ENCODE results near the gene CFAP70. TPM values are rescaled to one million over a fixed set of nuclear protein-coding genes. Genes with fewer than 3 reads are reported as not detected.
"Not testable (repeated sequence)": the region's sequence is repeated elsewhere in the genome, so short reads cannot be mapped to it uniquely, and the experiment has no call there.

The CFAP70 gene
- total RNA-seq, 1 donor from 2014 or later = 1.5 TPM

DNA sequence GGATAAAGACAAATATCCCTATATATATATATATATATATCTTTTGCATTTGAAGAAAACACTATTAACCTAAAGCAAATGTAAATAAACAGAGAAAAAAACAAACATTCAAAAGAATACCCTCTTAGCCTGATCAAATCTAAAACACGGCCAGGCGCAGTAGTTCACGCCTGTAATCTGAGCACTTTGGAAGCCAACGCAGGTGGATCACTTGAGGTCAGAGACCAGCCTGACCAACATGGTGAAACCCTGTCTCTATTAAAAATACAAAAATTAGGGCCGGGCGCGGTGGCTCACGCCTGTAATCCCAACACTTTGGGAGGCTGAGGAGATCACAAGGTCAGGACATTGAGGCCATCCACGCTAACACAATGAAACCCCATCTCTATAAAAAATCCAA, 46.0 kb upstream of the CFAP70 start:
- Histone ChIP-seq H3K9me3 (no peaks in the 10 kb centered on the region), H3K4me3 (no peak overlapping the region), H3K36me3 (peaks cover 0 to 2% of the 10 kb centered on the region in 2 donors), H3K27me3 (no peaks in the 10 kb centered on the region), H3K4me1 (peaks cover 39% of the 10 kb centered on the region), H3K27ac (no peak overlapping the region)
- TF ChIP-seq POLR2A (IDR thresholded peaks at IDR 0.05) (no peak), POLR2AphosphoS5 (IDR thresholded peaks at IDR 0.05; ENCODE audit: insufficient read depth in 1 of 2, low read depth in 1 of 2) (no peak)
- TF ChIP-seq, protein P1, sequence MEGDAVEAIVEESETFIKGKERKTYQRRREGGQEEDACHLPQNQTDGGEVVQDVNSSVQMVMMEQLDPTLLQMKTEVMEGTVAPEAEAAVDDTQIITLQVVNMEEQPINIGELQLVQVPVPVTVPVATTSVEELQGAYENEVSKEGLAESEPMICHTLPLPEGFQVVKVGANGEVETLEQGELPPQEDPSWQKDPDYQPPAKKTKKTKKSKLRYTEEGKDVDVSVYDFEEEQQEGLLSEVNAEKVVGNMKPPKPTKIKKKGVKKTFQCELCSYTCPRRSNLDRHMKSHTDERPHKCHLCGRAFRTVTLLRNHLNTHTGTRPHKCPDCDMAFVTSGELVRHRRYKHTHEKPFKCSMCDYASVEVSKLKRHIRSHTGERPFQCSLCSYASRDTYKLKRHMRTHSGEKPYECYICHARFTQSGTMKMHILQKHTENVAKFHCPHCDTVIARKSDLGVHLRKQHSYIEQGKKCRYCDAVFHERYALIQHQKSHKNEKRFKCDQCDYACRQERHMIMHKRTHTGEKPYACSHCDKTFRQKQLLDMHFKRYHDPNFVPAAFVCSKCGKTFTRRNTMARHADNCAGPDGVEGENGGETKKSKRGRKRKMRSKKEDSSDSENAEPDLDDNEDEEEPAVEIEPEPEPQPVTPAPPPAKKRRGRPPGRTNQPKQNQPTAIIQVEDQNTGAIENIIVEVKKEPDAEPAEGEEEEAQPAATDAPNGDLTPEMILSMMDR (IDR thresholded peaks at IDR 0.05) = no peak
- no peak for DNase-seq (ENCODE audit: extremely low spot score in 2 of 2)
- intact Hi-C loops (cut with DNase I) = no loop called here

DNA sequence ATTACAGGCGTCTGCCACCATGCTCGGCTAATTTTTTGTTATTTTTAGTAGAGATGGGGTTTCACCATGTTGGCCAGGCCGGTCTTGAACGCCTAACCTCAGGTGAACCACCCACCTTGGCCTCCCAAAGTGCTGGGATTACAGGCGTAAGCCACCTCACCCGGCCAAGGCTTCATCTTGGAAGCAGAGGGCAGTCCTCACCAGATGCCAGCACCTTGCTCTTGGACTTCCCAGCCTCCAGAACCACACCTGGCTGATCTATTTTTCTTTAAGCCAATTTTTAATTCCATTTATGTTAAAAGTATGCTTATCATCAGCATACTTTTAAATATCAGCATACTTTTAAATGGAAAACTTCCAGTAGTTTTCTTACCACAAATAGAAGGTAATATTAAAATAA, 43.0 kb upstream of the CFAP70 start:
- TF ChIP-seq, protein P1 (IDR thresholded peaks at IDR 0.05) = no peak
- TF ChIP-seq POLR2A (IDR thresholded peaks at IDR 0.05) (no peak), POLR2AphosphoS5 (IDR thresholded peaks at IDR 0.05; ENCODE audit: insufficient read depth in 1 of 2, low read depth in 1 of 2) (no peak)
- peaks cover 22% of the 10 kb centered on the region for H3K4me1 ChIP-seq
- no peak overlapping the region for H3K4me3 ChIP-seq
- H3K36me3 ChIP-seq = peaks cover 0 to 27% of the 10 kb centered on the region in 2 donors
- H3K27ac ChIP-seq = no peak overlapping the region
- intact Hi-C loops (cut with DNase I) = no loop called here
- H3K27me3 ChIP-seq = no peaks in the 10 kb centered on the region
- DNase-seq (ENCODE audit: extremely low spot score in 2 of 2) = no peak
- no peaks in the 10 kb centered on the region for H3K9me3 ChIP-seq

DNA sequence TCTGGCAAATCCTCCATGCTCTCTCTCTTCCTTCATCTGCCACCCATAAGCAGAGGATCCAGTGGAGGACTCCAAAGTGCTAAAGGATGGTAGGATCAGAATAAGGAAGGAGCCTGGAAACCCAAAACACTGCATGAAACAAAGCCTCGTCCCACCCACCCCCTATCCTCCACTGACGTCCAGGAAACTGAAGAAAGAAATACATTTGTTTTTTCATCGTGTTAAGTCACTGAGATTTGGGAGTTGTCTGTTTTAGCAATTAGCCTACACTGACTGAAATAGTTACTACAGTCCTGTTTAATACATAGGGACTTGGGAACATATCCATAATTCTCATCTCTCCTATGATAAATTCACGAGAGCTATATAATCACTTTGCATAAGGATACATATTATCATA, 40.4 kb upstream of the CFAP70 start:
- intact Hi-C loops (cut with DNase I) = no loop called here
- peaks cover 0 to 46% of the 10 kb centered on the region in 2 donors for H3K36me3 ChIP-seq

GRCh38 chr10:73398024-73398423, 39.4 kb upstream of the CFAP70 start:
- intact Hi-C loops (cut with DNase I) = no loop called here
- DNase-seq (ENCODE audit: extremely low spot score in 2 of 2) = no peak

More for the DNA sequence above, 40.4 kb upstream of the CFAP70 start:
- H3K4me1 ChIP-seq = peaks cover 20% of the 10 kb centered on the region
- TF ChIP-seq POLR2AphosphoS5 (IDR thresholded peaks at IDR 0.05; ENCODE audit: insufficient read depth in 1 of 2, low read depth in 1 of 2) = no peak
- TF ChIP-seq POLR2A (IDR thresholded peaks at IDR 0.05) = no peak
- TF ChIP-seq, protein P1 (IDR thresholded peaks at IDR 0.05) = no peak
- no peak for DNase-seq (ENCODE audit: extremely low spot score in 2 of 2)
- no peak overlapping the region for H3K27ac ChIP-seq
- no peaks in the 10 kb centered on the region for H3K27me3 ChIP-seq
- no peak overlapping the region for H3K4me3 ChIP-seq
- H3K9me3 ChIP-seq = no peaks in the 10 kb centered on the region

GRCh38 chr10:73394325-73394724, 35.7 kb upstream of the CFAP70 start:
- DNase-seq (ENCODE audit: extremely low spot score in 2 of 2); H3K9me3 ChIP-seq; H3K27ac ChIP-seq; intact Hi-C loops (cut with DNase I); H3K27me3 ChIP-seq; H3K4me3 ChIP-seq; H3K4me1 ChIP-seq: not testable (repeated sequence)
- H3K36me3 ChIP-seq = peaks cover 0 to 46% of the 10 kb centered on the region in 2 donors

More at GRCh38 chr10:73398024-73398423, 39.4 kb upstream of the CFAP70 start:
- TF ChIP-seq POLR2AphosphoS5 (IDR thresholded peaks at IDR 0.05; ENCODE audit: insufficient read depth in 1 of 2, low read depth in 1 of 2) = no peak
- TF ChIP-seq, protein P1 (IDR thresholded peaks at IDR 0.05) = no peak
- no peak for TF ChIP-seq POLR2A (IDR thresholded peaks at IDR 0.05)
- H3K4me3 ChIP-seq = no peak overlapping the region
- peaks cover 0 to 46% of the 10 kb centered on the region in 2 donors for H3K36me3 ChIP-seq
- peaks cover 10% of the 10 kb centered on the region for H3K4me1 ChIP-seq
- H3K27ac ChIP-seq = no peak overlapping the region
- H3K9me3 ChIP-seq = no peaks in the 10 kb centered on the region
- H3K27me3 ChIP-seq = no peaks in the 10 kb centered on the region
